Psoas muscle (tissue), 8 donors: ENCODE data around the gene PDZD2. TPM values are rescaled to one million over a fixed set of nuclear protein-coding genes. Genes with fewer than 3 reads are reported as not detected.

Experiments used
- ATAC-seq, 4 donors: fragments of 200-7000 bp; cut with Tn5 transposase; one replicate each; pipeline ENCODE4 v1.9.1; 2020; ENCODE audit warnings: moderate library complexity in 3 of 4, mild to moderate bottlenecking in 2 of 4
- DNase-seq, 2 donors: peaks; one replicate each; pipeline ENCODE4 v3.0.0-alpha.2; 2020
- H3K27ac ChIP-seq: fragments of 200-600 bp; one replicate; pipeline ENCODE4 v1.8.0; 2022
- H3K27me3 ChIP-seq, 3 donors: fragments of 200-600 bp in 1 of 3; one replicate each; pipeline versions ENCODE4 v1.6.1 to v1.8.0; 2013 to 2022; ENCODE audit warnings: low read length in 2 of 3, mild to moderate bottlenecking in 2 of 3, moderate library complexity in 1 of 3; ENCODE audit not compliant: insufficient read depth in 3 of 3
- H3K36me3 ChIP-seq, 2 donors: fragments of 200-600 bp in 1 of 2; one replicate each; pipeline versions ENCODE4 v1.6.1 to v1.8.0; 2013 to 2022; ENCODE audit warnings: low read depth in 1 of 2, mild to moderate bottlenecking in 1 of 2, moderate library complexity in 1 of 2; ENCODE audit not compliant: insufficient read depth in 1 of 2
- H3K4me1 ChIP-seq: fragments of 200-600 bp; one replicate; pipeline ENCODE4 v1.8.0; 2022
- H3K4me3 ChIP-seq: fragments of 200-600 bp; one replicate; pipeline ENCODE4 v1.8.0; 2022; ENCODE audit warnings: mild to moderate bottlenecking
- H3K9me3 ChIP-seq: fragments of 200-600 bp; one replicate; pipeline ENCODE4 v1.8.0; 2022
- WGBS, 3 donors: extraction: QIAGEN DNeasy Blood & Tissue Kit; methylation state at CpG; one replicate each; pipeline versions ENCODE4 v1.1.6 to v1.1.7; 2013; 5-methylcytosine and 5-hydroxymethylcytosine counted together
- intact Hi-C, 2 donors: fragments of 100-400 bp; cut with DNase I; formaldehyde crosslinking; loops; one replicate each; pipeline versions ENCODE4 v1.11.0 to v1.14.2; 2022
- polyA plus RNA-seq, 3 donors: library from polyadenylated mRNA; stranded (reverse); fragments of 200-250 nt; gene quantifications; one replicate each; pipeline ENCODE4 v1.2.3, GENCODE V29; 2013
- total RNA-seq, 4 donors: library from RNA; stranded (reverse); fragmentation: NEBNext Ultra II Directional in 2 of 4; extraction: Animal tissue kit (Norgen Biotek cat#: 25700) in 2 of 4; gene quantifications; one replicate each; pipeline versions ENCODE4 v1.2.1 to v1.2.4, GENCODE V29; 2021 to 2023
- TF ChIP-seq, protein P1 (sequence below): fragments of 200-600 bp; IDR thresholded peaks from one replicate; pipeline ENCODE4 v1.8.0; 2022; ENCODE audit warnings: antibody characterized with exemption
- donor health status: healthy with polysubstance abuse.
- donor health status: DM: no; HTN: no; CAD: no; lungs with moderate emphysema.
- donor health status: Bipolar disorder and iron deficiency.
- donor health status: healthy.
- donor health status: DM: yes; HTN: yes; CAD: no.
- donor health status: DM: no; HTN: no; CAD: no.
- donor health status: DM: no; HTN: no; CAD: no.
- donor health status: DM: yes; HTN: yes; CAD: no.

PDZD2 gene
- total and polyA plus RNA-seq, 7 donors = 1.4 to 17.5 (median 4.5) TPM

DNA sequence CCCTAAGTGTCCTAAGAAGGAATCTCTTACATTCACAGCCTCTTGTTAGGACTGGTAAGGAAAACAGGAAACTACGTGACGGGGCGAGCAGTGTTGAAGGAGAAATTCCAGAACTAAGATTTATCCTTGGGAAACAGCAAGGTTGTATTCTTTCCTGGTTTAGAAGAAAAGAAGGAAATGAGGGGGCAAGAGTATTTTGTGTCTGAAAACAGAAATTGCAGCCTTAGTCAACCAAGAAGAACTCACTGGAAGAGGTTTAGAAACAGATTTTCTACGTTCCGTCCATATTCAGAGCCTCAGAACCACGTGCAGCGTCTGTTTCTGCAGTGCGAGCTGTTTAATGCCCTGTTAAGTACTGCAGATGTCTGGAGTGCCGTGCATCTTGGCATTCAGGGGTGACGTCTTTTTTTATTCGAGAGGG, 460.0 kb downstream of the PDZD2 start:
- ATAC-seq (no peak), DNase-seq (no peak)
- Histone ChIP-seq H3K27ac (peak overlapping the region; percentile 55), H3K36me3 (peaks cover 0 to 65% of the 10 kb centered on the region in 2 donors), H3K27me3 (no peaks in the 10 kb centered on the region), H3K4me1 (peaks cover 11% of the 10 kb centered on the region), H3K4me3 (no peak overlapping the region), H3K9me3 (no peaks in the 10 kb centered on the region)
- intact Hi-C loops = loop anchor here (10.0 kb wide), 2 partner anchors 454 to 514 kb away; no protein-coding TSS in a partner anchor
- TF ChIP-seq, protein P1, sequence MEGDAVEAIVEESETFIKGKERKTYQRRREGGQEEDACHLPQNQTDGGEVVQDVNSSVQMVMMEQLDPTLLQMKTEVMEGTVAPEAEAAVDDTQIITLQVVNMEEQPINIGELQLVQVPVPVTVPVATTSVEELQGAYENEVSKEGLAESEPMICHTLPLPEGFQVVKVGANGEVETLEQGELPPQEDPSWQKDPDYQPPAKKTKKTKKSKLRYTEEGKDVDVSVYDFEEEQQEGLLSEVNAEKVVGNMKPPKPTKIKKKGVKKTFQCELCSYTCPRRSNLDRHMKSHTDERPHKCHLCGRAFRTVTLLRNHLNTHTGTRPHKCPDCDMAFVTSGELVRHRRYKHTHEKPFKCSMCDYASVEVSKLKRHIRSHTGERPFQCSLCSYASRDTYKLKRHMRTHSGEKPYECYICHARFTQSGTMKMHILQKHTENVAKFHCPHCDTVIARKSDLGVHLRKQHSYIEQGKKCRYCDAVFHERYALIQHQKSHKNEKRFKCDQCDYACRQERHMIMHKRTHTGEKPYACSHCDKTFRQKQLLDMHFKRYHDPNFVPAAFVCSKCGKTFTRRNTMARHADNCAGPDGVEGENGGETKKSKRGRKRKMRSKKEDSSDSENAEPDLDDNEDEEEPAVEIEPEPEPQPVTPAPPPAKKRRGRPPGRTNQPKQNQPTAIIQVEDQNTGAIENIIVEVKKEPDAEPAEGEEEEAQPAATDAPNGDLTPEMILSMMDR = no peak
- WGBS, 3 donors = 77 to 81% (median 78%) methylated on average over 11 of the region's 11 CpGs

DNA sequence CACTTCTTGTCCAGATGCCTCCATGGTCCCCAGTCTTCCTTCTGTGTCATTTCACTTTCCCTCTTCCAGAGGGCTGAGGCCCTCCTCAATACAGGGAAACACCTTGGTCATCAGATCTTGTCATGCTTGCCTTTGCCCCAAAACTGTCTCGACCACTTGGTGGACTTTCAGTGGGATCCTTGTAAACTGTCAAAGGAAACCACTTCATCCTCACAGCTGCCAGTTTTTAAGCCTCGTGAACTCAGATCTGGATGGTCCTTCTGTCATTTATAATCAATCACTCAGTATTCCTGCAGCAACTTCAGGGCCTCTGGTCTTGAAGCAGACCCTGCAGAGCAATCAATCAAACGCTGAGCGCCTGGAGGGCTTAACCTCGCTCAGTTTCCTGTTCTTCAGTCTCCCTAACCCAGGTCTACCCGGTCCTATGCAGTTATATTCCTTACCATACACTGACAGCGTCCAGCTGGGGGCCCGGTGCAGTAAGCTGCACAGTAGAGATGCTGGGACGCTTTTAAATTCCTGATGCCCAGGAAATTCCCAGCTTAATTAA, 460.6 kb downstream of the PDZD2 start:
- Histone ChIP-seq H3K27me3 (no peaks in the 10 kb centered on the region), H3K4me1 (peaks cover 10% of the 10 kb centered on the region), H3K27ac (no peak overlapping the region), H3K9me3 (no peaks in the 10 kb centered on the region), H3K36me3 (peaks cover 0 to 68% of the 10 kb centered on the region in 2 donors), H3K4me3 (no peak overlapping the region)
- 70 to 75% (median 71%) methylated on average over 9 of the region's 9 CpGs for WGBS, 3 donors
- ATAC-seq (no peak), DNase-seq (no peak)
- TF ChIP-seq, protein P1 = no peak
- intact Hi-C loops = loop anchor here (10.0 kb wide), 2 partner anchors 455 to 515 kb away; no protein-coding TSS in a partner anchor

DNA sequence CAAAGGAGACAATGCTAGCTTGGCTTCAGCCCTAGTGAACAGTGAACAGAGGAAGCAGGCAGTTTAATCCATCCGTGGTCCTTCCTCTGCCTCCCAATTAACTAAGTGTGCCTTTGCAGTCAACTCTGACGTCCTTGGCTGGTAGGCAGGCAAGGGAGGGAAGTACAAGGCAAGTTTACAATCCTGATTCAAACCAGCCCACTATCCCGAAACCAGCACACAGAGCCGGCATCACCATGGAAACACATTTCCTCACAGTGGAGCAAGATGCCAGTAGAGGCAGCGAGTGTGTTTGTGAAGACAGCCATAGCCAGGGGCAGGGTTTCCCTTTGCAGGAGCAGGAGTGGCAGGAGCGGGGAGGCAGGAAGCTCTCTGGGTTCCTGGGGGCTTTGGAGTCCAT, 461.3 kb downstream of the PDZD2 start:
- peaks cover 0 to 74% of the 10 kb centered on the region in 2 donors for H3K36me3 ChIP-seq
- H3K9me3 ChIP-seq = no peaks in the 10 kb centered on the region
- 68 to 71% (median 70%) methylated on average over 6 of the region's 6 CpGs for WGBS, 3 donors
- TF ChIP-seq, protein P1 = no peak
- H3K4me1 ChIP-seq = peaks cover 4% of the 10 kb centered on the region
- H3K4me3 ChIP-seq = no peak overlapping the region
- H3K27ac ChIP-seq = no peak overlapping the region
- intact Hi-C loops = no loop called here
- H3K27me3 ChIP-seq = no peaks in the 10 kb centered on the region
- ATAC-seq = no peak
- no peak for DNase-seq

DNA sequence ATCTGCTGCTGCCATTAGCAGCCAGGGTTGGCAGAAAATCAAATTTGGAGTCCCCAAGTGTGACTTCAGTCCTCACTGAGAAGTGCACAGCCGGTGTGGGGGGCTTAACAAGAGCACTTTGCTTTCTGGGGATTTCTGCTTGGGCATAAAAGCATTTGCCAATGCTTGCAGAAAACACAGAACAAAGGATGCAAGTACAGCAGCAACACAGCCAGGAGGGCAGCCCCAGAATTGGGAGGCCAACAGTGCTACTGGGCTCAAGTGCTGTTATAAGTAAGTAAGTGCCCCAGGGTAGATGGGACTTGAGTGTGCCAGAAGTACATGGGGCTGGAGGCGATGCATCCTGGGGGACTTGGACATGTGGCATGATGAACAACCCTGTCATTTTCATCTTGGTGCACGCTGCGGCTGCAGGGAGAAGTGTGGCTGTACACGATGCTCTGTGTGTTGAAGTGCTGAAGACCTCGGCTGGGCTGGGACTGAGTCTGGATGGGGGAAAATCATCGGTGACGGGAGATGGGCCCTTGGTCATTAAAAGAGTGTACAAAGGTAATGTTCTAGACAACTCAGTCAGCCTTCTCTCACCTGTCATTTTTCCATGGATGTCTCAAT, 461.9 kb downstream of the PDZD2 start:
- no peaks in the 10 kb centered on the region for H3K9me3 ChIP-seq
- TF ChIP-seq, protein P1 = no peak
- no peak overlapping the region for H3K4me3 ChIP-seq
- peaks cover 0 to 80% of the 10 kb centered on the region in 2 donors for H3K36me3 ChIP-seq
- 85 to 88% (median 87%) methylated on average over 8 of the region's 8 CpGs for WGBS, 3 donors
- no peaks in the 10 kb centered on the region for H3K27me3 ChIP-seq
- ATAC-seq (no peak), DNase-seq (no peak)
- H3K27ac ChIP-seq = no peak overlapping the region
- intact Hi-C loops = no loop called here
- no peaks in the 10 kb centered on the region for H3K4me1 ChIP-seq
